ENCODE data around the gene PI4KA. TPM values are rescaled to one million over a fixed set of nuclear protein-coding genes. Genes with fewer than 3 reads are reported as not detected.

Gene PI4KA
- total and polyA plus RNA-seq, 2 of the 13 experiments (the other 11 are each of a cell fraction or from before 2014, with no cell fraction given), result 27.4 to 56.4 TPM

DNA sequence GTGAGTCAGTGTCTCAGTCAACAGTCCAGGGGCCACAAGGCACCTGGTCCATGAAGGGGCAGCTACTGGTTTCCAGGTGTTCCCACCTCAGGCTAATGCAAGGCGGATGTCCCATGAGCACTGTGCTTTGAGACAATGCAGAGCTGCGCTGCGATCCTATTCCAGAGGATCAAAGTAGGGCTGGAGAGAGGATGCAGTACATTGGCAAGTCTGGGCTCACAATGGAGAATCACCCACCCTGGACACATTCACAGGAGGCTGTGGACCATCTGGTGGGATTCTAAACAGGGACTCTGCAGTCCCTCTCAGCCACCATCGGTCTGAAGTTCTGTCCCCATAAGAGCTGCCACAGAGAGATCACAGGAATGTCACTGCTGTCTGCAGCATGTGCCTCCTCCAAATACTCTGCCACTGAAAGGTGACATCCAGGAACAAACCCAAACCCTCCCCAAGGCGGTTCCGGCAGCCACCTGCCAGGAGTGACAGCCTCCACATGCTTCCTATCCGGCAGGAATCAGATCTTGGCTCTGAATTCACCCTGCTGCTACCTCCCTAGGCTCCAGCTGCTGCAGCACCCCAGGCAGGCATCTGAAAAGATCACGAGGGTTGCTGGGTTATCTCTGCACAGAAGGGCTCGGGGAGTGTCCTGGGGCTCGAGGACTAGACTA lies 130.0 kb downstream of the PI4KA start:
- no peak overlapping the region for H2AFZ ChIP-seq (ENCODE audit: low read length)
- FAIRE-seq (no peak), ATAC-seq (no peak), DNase-seq (ENCODE audit: low spot score) (no peak)
- H3K9me3 ChIP-seq (ENCODE audit: low read length), result no peaks in the 10 kb centered on the region
- H3K27ac ChIP-seq (ENCODE audit: extremely low read length, insufficient read depth, low read length), result no peak overlapping the region
- H3K4me2 ChIP-seq (ENCODE audit: low read depth, low read length), result no peak overlapping the region
- WGBS (ENCODE audit: low lambda C conversion rate), result 99% methylated on average over 6 of the region's 10 CpGs
- no peaks in the 10 kb centered on the region for H3K27me3 ChIP-seq (ENCODE audit: control insufficient read depth in 1 of 2, insufficient read depth in 2 of 2, low read length in 2 of 2)
- peaks cover 5 to 25% of the 10 kb centered on the region in 2 experiments; a peak in 4 of 5 replicates for H3K36me3 ChIP-seq (replicated peaks in 1 of 2; ENCODE audit: control insufficient read depth in 1 of 2, insufficient read depth in 2 of 2, low read length in 2 of 2)
- ChIA-PET POLR2A (no interaction called here), CTCF (ENCODE audit: low intra/inter-chr PET ratio, low total read pairs) (no interaction called here)
- no peak overlapping the region for H3K9ac ChIP-seq (ENCODE audit: insufficient read depth, low read depth, low read length)
- no peaks in the 10 kb centered on the region for H4K20me1 ChIP-seq (ENCODE audit: insufficient read depth, low read length)
- in situ Hi-C loops (cut with HindIII; ENCODE audit: extremely low pct_ligation_motif_present, low pct_unique_long_range_greater_than_20kb) (no loop called here), intact Hi-C loops (cut with micrococcal nuclease; ENCODE audit: unreplicated experiment) (no loop called here)
- H3K4me3 ChIP-seq (replicated peaks in 1 of 3; ENCODE audit: insufficient read depth in 1 of 3, low read depth in 2 of 3, low read length in 3 of 3), result no peak overlapping the region
- peaks cover 7% of the 10 kb centered on the region for H3K4me1 ChIP-seq (ENCODE audit: insufficient read depth, low read length)
- no TSS peak for BruUV-seq (replicated peaks)
- TF ChIP-seq ZNF691 (CRISPR knock-in tag; IDR thresholded peaks at IDR 0.05; ENCODE audit: borderline replicate concordance, low read depth) (no peak), MZF1 (CRISPR knock-in tag; IDR thresholded peaks at IDR 0.05; ENCODE audit: borderline replicate concordance) (no peak), EP300 (IDR thresholded peaks at IDR 0.05; ENCODE audit: low read depth in 2 of 2, low read length in 2 of 2) (no peak), EP300 (CRISPR knock-in tag; IDR thresholded peaks at IDR 0.05; ENCODE audit: borderline replicate concordance) (no peak)
- H3K79me2 ChIP-seq (ENCODE audit: insufficient read depth, low read length), result no peaks in the 10 kb centered on the region

GRCh38 chr22:20727118-20728015 lies 131.2 kb downstream of the PI4KA start:
- CTCF ChIA-PET (ENCODE audit: low intra/inter-chr PET ratio, low total read pairs), result no interaction called here
- no TSS peak for BruUV-seq (replicated peaks)
- TF ChIP-seq, protein P1, sequence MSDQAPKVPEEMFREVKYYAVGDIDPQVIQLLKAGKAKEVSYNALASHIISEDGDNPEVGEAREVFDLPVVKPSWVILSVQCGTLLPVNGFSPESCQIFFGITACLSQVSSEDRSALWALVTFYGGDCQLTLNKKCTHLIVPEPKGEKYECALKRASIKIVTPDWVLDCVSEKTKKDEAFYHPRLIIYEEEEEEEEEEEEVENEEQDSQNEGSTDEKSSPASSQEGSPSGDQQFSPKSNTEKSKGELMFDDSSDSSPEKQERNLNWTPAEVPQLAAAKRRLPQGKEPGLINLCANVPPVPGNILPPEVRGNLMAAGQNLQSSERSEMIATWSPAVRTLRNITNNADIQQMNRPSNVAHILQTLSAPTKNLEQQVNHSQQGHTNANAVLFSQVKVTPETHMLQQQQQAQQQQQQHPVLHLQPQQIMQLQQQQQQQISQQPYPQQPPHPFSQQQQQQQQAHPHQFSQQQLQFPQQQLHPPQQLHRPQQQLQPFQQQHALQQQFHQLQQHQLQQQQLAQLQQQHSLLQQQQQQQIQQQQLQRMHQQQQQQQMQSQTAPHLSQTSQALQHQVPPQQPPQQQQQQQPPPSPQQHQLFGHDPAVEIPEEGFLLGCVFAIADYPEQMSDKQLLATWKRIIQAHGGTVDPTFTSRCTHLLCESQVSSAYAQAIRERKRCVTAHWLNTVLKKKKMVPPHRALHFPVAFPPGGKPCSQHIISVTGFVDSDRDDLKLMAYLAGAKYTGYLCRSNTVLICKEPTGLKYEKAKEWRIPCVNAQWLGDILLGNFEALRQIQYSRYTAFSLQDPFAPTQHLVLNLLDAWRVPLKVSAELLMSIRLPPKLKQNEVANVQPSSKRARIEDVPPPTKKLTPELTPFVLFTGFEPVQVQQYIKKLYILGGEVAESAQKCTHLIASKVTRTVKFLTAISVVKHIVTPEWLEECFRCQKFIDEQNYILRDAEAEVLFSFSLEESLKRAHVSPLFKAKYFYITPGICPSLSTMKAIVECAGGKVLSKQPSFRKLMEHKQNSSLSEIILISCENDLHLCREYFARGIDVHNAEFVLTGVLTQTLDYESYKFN (CRISPR knock-in tag; conservative IDR thresholded peaks at IDR 0.05), result no peak
- no peak for TF ChIP-seq JUND (CRISPR knock-in tag; IDR thresholded peaks at IDR 0.05)

More at GRCh38 chr22:20727118-20728015, 131.2 kb downstream of the PI4KA start:
- intact Hi-C loops (cut with micrococcal nuclease; ENCODE audit: unreplicated experiment), result no loop called here
- no peaks in the 10 kb centered on the region for H3K9me3 ChIP-seq (ENCODE audit: low read length)
- H3K4me3 ChIP-seq (replicated peaks in 1 of 3; ENCODE audit: insufficient read depth in 1 of 3, low read depth in 2 of 3, low read length in 3 of 3), result no peak overlapping the region
- no peaks in the 10 kb centered on the region for H4K20me1 ChIP-seq (ENCODE audit: insufficient read depth, low read length)
- no peak for DNase-seq (ENCODE audit: low spot score)
- no peaks in the 10 kb centered on the region for H3K27me3 ChIP-seq (ENCODE audit: control insufficient read depth in 1 of 2, insufficient read depth in 2 of 2, low read length in 2 of 2)
- no peak overlapping the region for H2AFZ ChIP-seq (ENCODE audit: low read length)
- POLR2A ChIA-PET, result no interaction called here
- no peak for ATAC-seq
- H3K4me2 ChIP-seq (ENCODE audit: low read depth, low read length), result no peak overlapping the region
- H3K36me3 ChIP-seq (replicated peaks in 1 of 2; ENCODE audit: control insufficient read depth in 1 of 2, insufficient read depth in 2 of 2, low read length in 2 of 2), result peaks cover 5 to 25% of the 10 kb centered on the region in 2 experiments; a peak in 4 of 5 replicates
- WGBS (ENCODE audit: low lambda C conversion rate), result 95% methylated on average over 26 of the region's 29 CpGs
- no peak overlapping the region for H3K9ac ChIP-seq (ENCODE audit: insufficient read depth, low read depth, low read length)
- no peaks in the 10 kb centered on the region for H3K79me2 ChIP-seq (ENCODE audit: insufficient read depth, low read length)
- in situ Hi-C loops (cut with HindIII; ENCODE audit: extremely low pct_ligation_motif_present, low pct_unique_long_range_greater_than_20kb), result no loop called here
- no peak for FAIRE-seq
- H3K27ac ChIP-seq (ENCODE audit: extremely low read length, insufficient read depth, low read length), result no peak overlapping the region
- peaks cover 7% of the 10 kb centered on the region for H3K4me1 ChIP-seq (ENCODE audit: insufficient read depth, low read length)

Measured in HepG2 (cell line).